DND-41 (cell line): ENCODE results near the gene UBE3B.

Source experiments
- ATAC-seq: fragments of 200-7000 bp; cut with Tn5 transposase; 3 replicates; pipeline ENCODE4 v1.9.1; 2021; ENCODE audit warnings: low read depth; ENCODE audit not compliant: insufficient read depth
- DNase-seq: peaks from one replicate; pipeline ENCODE4 v3.0.0-alpha.2; 2020
- H2AFZ ChIP-seq: 2 replicates; pipeline ENCODE4 v1.6.0; 2012; ENCODE audit warnings: low read depth, low read length
- H3K27ac ChIP-seq: 2 replicates; pipeline ENCODE4 v1.5.1; 2012; ENCODE audit warnings: low read length, inconsistent platforms
- H3K27me3 ChIP-seq: fragments of 200-600 bp; sonication (generic); 2 replicates; pipeline ENCODE4 v1.6.0; 2012; ENCODE audit warnings: low read length, mild to moderate bottlenecking, inconsistent platforms; ENCODE audit not compliant: insufficient read depth, poor library complexity
- H3K36me3 ChIP-seq: 2 replicates; pipeline ENCODE4 v1.5.1; 2012; ENCODE audit warnings: low read length, inconsistent platforms; ENCODE audit not compliant: insufficient read depth
- H3K4me1 ChIP-seq: 2 replicates; pipeline ENCODE4 v1.5.1; 2012; ENCODE audit warnings: mild to moderate bottlenecking, low read length; ENCODE audit not compliant: insufficient read depth
- H3K4me2 ChIP-seq: 2 replicates; pipeline ENCODE4 v1.6.0; 2012; ENCODE audit warnings: mild to moderate bottlenecking, moderate library complexity, low read length, inconsistent platforms; ENCODE audit not compliant: insufficient read depth
- H3K4me3 ChIP-seq, 2 experiments: fragments of 200-600 bp in 1 of 2; shearing (Covaris generic) in 1 of 2; 2 replicates each; pipeline ENCODE4 v1.5.1; 2012 to 2016; ENCODE audit warnings: inconsistent platforms in 2 of 2, low read length in 2 of 2, mild to moderate bottlenecking in 2 of 2, low read depth in 1 of 2, moderate library complexity in 1 of 2
- H3K79me2 ChIP-seq: 2 replicates; pipeline ENCODE4 v1.6.0; 2012; ENCODE audit warnings: low read length, inconsistent platforms; ENCODE audit not compliant: insufficient read depth
- H3K9ac ChIP-seq: 2 replicates; pipeline ENCODE4 v1.6.0; 2012; ENCODE audit warnings: low read depth, mild to moderate bottlenecking, inconsistent platforms, low read length, moderate library complexity
- H3K9me3 ChIP-seq: 2 replicates; pipeline ENCODE4 v1.5.1; 2012; ENCODE audit warnings: low read length, moderate library complexity, mild to moderate bottlenecking, inconsistent platforms; ENCODE audit not compliant: insufficient read depth, severe bottlenecking
- H4K20me1 ChIP-seq: 2 replicates; pipeline ENCODE4 v1.6.0; 2012; ENCODE audit warnings: low read length; ENCODE audit not compliant: insufficient read depth
- CTCF ChIP-seq: IDR thresholded peaks from 2 replicates; pipeline ENCODE4 v1.5.1; 2012; ENCODE audit warnings: borderline replicate concordance, low read length, moderate library complexity, mild to moderate bottlenecking; ENCODE audit not compliant: poor library complexity, severe bottlenecking; ENCODE audit errors: extremely low read depth
- EZH2 ChIP-seq: IDR thresholded peaks from 3 replicates; pipeline ENCODE4 v1.6.1; 2012; ENCODE audit warnings: borderline replicate concordance, low read depth, mild to moderate bottlenecking, moderate library complexity, low read length, inconsistent platforms; ENCODE audit not compliant: severe bottlenecking

The UBE3B gene

GRCh38 chr12:109445191-109445609 lies 32.2 kb upstream of the UBE3B start:
- no peaks in the 10 kb centered on the region for H3K27me3 ChIP-seq
- TF ChIP-seq CTCF = no peak
- no peak for TF ChIP-seq EZH2

GRCh38 chr12:109446869-109447268 lies 30.6 kb upstream of the UBE3B start:
- Histone ChIP-seq H3K9me3 (no peaks in the 10 kb centered on the region), H3K4me2 (no peak overlapping the region), H4K20me1 (peaks cover 12% of the 10 kb centered on the region), H3K27me3 (no peaks in the 10 kb centered on the region), H2AFZ (no peak overlapping the region), H3K36me3 (peaks cover 52% of the 10 kb centered on the region), H3K4me3 (no peak overlapping the region), H3K9ac (no peak overlapping the region), H3K27ac (no peak overlapping the region), H3K4me1 (no peaks in the 10 kb centered on the region), H3K79me2 (no peaks in the 10 kb centered on the region)
- DNase-seq = no peak
- no peak for ATAC-seq
- no peak for TF ChIP-seq EZH2
- TF ChIP-seq CTCF = no peak

More at GRCh38 chr12:109445191-109445609, 32.2 kb upstream of the UBE3B start:
- Histone ChIP-seq H4K20me1 (peaks cover 8% of the 10 kb centered on the region; the same call in 1 of the 2 replicates), H3K9me3 (no peaks in the 10 kb centered on the region), H3K36me3 (peaks cover 36% of the 10 kb centered on the region), H3K27ac (no peak overlapping the region), H3K9ac (no peak overlapping the region), H3K4me3 (no peak overlapping the region), H3K4me1 (no peaks in the 10 kb centered on the region), H3K79me2 (no peaks in the 10 kb centered on the region), H3K4me2 (no peak overlapping the region), H2AFZ (no peak overlapping the region)
- ATAC-seq = no peak
- DNase-seq = no peak

- H3K79me2 ChIP-seq = no peaks in the 10 kb centered on the region
- DNase-seq (no peak), ATAC-seq (no peak)
- no peak overlapping the region for H3K4me2 ChIP-seq
- no peak overlapping the region for H3K4me3 ChIP-seq
- H3K27me3 ChIP-seq = no peaks in the 10 kb centered on the region
- H2AFZ ChIP-seq = no peak overlapping the region
- H4K20me1 ChIP-seq = peaks cover 12% of the 10 kb centered on the region
- no peak overlapping the region for H3K27ac ChIP-seq
- no peaks in the 10 kb centered on the region for H3K4me1 ChIP-seq
- H3K9me3 ChIP-seq = no peaks in the 10 kb centered on the region
- H3K36me3 ChIP-seq = peaks cover 58% of the 10 kb centered on the region
- TF ChIP-seq EZH2 (no peak), CTCF (no peak)
- no peak overlapping the region for H3K9ac ChIP-seq
These were observed 30.0 kb upstream of the UBE3B start for GRCh38 chr12:109447482-109447881.

GRCh38 chr12:109448272-109448671 lies 29.2 kb upstream of the UBE3B start:
- DNase-seq (no peak), ATAC-seq (no peak)
- no peaks in the 10 kb centered on the region for H3K27me3 ChIP-seq
- H3K27ac ChIP-seq = no peak overlapping the region
- H3K4me3 ChIP-seq = no peak overlapping the region
- no peaks in the 10 kb centered on the region for H3K4me1 ChIP-seq
- H3K9ac ChIP-seq = no peak overlapping the region
- H4K20me1 ChIP-seq = peaks cover 14% of the 10 kb centered on the region
- H3K4me2 ChIP-seq = no peak overlapping the region
- no peak overlapping the region for H2AFZ ChIP-seq
- no peaks in the 10 kb centered on the region for H3K79me2 ChIP-seq
- TF ChIP-seq EZH2 (no peak), CTCF (no peak)
- no peaks in the 10 kb centered on the region for H3K9me3 ChIP-seq
- H3K36me3 ChIP-seq = peaks cover 61% of the 10 kb centered on the region
